HepG2 (cell line): Measurements from ENCODE around the gene THRA. TPM values are rescaled to one million over a fixed set of nuclear protein-coding genes. Genes with fewer than 3 reads are reported as not detected.

ENCODE experiments used
- EED ChIP-seq: sonication (generic); formaldehyde crosslinking; IDR thresholded peaks from 2 replicates; pipeline ENCODE4 v1.5.0; 2020; ENCODE audit warnings: mild to moderate bottlenecking, missing genetic modification reagents
- GATAD1 ChIP-seq: IDR thresholded peaks from 2 replicates; pipeline ENCODE4 v1.6.1; 2016; ENCODE audit warnings: missing genetic modification reagents, missing compliant biosample characterization
- HOXA9 ChIP-seq: sonication (generic); formaldehyde crosslinking; IDR thresholded peaks from 2 replicates; pipeline ENCODE4 v1.8.1; 2022; ENCODE audit warnings: missing genetic modification reagents, mild to moderate bottlenecking, moderate library complexity, borderline replicate concordance
- MBNL3 ChIP-seq: fragments of 250-450 bp; sonication (Bioruptor Pico); conservative IDR thresholded peaks from 2 replicates; pipeline ENCODE4 v1.8.0; 2022; ENCODE audit warnings: mild to moderate bottlenecking, inconsistent platforms
- RBM39 ChIP-seq: fragments of 200-400 bp; formaldehyde crosslinking; IDR thresholded peaks from one replicate; pipeline ENCODE4 v1.6.1; 2018; ENCODE audit warnings: antibody characterized with exemption, mild to moderate bottlenecking, low read depth, low read length; ENCODE audit not compliant: poor library complexity, severe bottlenecking
- SALL1 ChIP-seq: sonication (generic); formaldehyde crosslinking; IDR thresholded peaks from 2 replicates; pipeline ENCODE4 v1.8.0; 2022; ENCODE audit warnings: mild to moderate bottlenecking, missing genetic modification reagents
- SALL2 ChIP-seq: sonication (generic); formaldehyde crosslinking; IDR thresholded peaks from 2 replicates; pipeline ENCODE4 v1.8.1; 2023; ENCODE audit warnings: mild to moderate bottlenecking, missing genetic modification reagents, inconsistent platforms
- SNRNP70 ChIP-seq: fragments of 200-400 bp; formaldehyde crosslinking; IDR thresholded peaks from 2 replicates; pipeline ENCODE4 v1.6.1; 2017; ENCODE audit warnings: mild to moderate bottlenecking, low read depth, low read length, moderate library complexity
- TAF15 ChIP-seq: fragments of 200-400 bp; formaldehyde crosslinking; IDR thresholded peaks from one replicate; pipeline ENCODE4 v1.6.1; 2018; ENCODE audit warnings: mild to moderate bottlenecking, low read depth, low read length; ENCODE audit not compliant: poor library complexity, severe bottlenecking
- U2AF2 ChIP-seq: fragments of 200-400 bp; formaldehyde crosslinking; IDR thresholded peaks from 2 replicates; pipeline ENCODE4 v1.6.1; 2017; ENCODE audit warnings: low read depth, mild to moderate bottlenecking, low read length
- ZFP62 ChIP-seq: sonication (generic); formaldehyde crosslinking; IDR thresholded peaks from 2 replicates; pipeline ENCODE4 v1.4.0; 2020; ENCODE audit warnings: missing genetic modification reagents
- ZKSCAN5 ChIP-seq: sonication (generic); formaldehyde crosslinking; IDR thresholded peaks from 2 replicates; pipeline ENCODE4 v1.5.1; 2020; ENCODE audit warnings: mild to moderate bottlenecking, missing genetic modification reagents
- ZNF180 ChIP-seq: sonication (generic); formaldehyde crosslinking; IDR thresholded peaks from 2 replicates; pipeline ENCODE4 v1.4.0; 2020; ENCODE audit warnings: low read depth, missing genetic modification reagents, borderline replicate concordance
- ZNF264 ChIP-seq: sonication (generic); formaldehyde crosslinking; IDR thresholded peaks from 2 replicates; pipeline ENCODE4 v1.4.0; 2020; ENCODE audit warnings: missing genetic modification reagents
- ZNF572 ChIP-seq: sonication (generic); formaldehyde crosslinking; IDR thresholded peaks from 2 replicates; pipeline ENCODE4 v1.5.1; 2020; ENCODE audit warnings: mild to moderate bottlenecking, missing genetic modification reagents
- ZNF639 ChIP-seq: conservative IDR thresholded peaks from 2 replicates; pipeline ENCODE4 v1.6.1; 2018; ENCODE audit warnings: missing genetic modification reagents
- ZNF678 ChIP-seq: sonication (generic); formaldehyde crosslinking; IDR thresholded peaks from 2 replicates; pipeline ENCODE4 v1.4.0; 2020; ENCODE audit warnings: mild to moderate bottlenecking, missing genetic modification reagents
- polyA plus RNA-seq, 8 experiments: library from polyadenylated mRNA; depleted of rRNA in 3 of 8; stranded (reverse) in 7 of 8; unstranded in 1 of 8; fragments of >200 nt; fragmentation: Illumina TruSeq in 4 of 8; extraction: Trizol in 4 of 8; gene quantifications; 2 replicates each; pipeline versions ENCODE4 v1.2.1 to v1.2.3, GENCODE V29; 2011 to 2016; ENCODE audit warnings: low read depth in 4 of 8, missing spikeins in 1 of 8, mixed read lengths in 1 of 8; ENCODE audit not compliant: insufficient read depth in 1 of 8
- total RNA-seq, 5 experiments: library from RNA; depleted of rRNA; stranded (reverse); fragments of >200 nt; fragmentation: Illumina TruSeq; extraction: Trizol; gene quantifications; 2 replicates each; pipeline ENCODE4 v1.2.3, GENCODE V29; 2016; ENCODE audit warnings: low read depth in 1 of 5
- TF ChIP-seq, protein P1 (sequence below): sonication (generic); formaldehyde crosslinking; IDR thresholded peaks from 2 replicates; pipeline ENCODE4 v1.4.0; 2020; ENCODE audit warnings: missing genetic modification reagents
- TF ChIP-seq, protein P2 (sequence below): sonication (generic); formaldehyde crosslinking; conservative IDR thresholded peaks from 2 replicates; pipeline ENCODE4 v1.8.1; 2023; ENCODE audit warnings: missing genetic modification reagents
- TF ChIP-seq, protein P3 (sequence below): sonication (generic); formaldehyde crosslinking; IDR thresholded peaks from 2 replicates; pipeline ENCODE4 v1.4.0; 2020; ENCODE audit warnings: missing genetic modification reagents, borderline replicate concordance

Gene THRA
- total and polyA plus RNA-seq, 2 of the 13 experiments (the other 11 are each of a cell fraction or from before 2014, with no cell fraction given): 8.0 to 9.9 TPM

DNA sequence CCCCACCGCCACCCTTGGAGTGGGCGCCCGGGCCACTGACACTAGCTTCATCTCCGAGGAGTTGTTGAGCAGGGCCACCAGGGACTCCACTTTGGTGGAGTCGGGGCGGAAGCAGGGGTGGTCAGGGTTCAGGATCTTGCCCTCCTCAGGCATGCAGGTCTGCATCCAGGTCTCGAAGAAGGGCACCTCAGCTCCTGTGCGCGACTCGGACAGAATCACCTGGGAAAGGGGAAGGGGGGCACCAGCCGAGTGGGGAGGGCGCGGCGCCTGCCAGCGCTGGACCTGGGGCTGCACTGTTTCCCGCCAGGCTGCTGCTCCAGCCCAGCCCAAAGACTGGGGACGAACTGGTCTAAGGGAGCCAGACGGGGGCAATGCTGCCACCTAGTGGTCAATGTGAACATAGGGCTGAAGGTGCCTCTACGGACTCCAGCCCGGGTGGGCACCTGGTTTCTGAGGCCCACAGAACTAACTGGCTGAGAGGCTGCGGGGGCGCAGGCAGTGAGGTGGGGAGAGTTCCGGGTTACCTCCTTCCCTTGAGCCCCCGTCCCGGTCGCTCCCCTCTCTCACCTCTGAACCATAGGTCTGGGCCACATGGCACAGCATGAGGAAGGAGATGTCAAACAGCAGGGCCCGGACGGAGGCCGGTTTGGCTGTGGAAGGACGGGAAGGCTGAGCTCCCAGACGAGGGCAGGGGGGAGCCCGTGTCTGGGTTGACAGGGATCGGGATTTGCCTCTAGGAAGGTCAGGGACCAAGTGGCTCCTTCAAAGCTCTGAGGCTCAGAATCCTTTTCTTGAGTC is 35.8 kb upstream of the THRA start (continued):
- TF ChIP-seq RBM39 (no peak), ZNF639 (CRISPR knock-in tag) (no peak), ZNF264 (CRISPR knock-in tag) (no peak), ZNF180 (CRISPR knock-in tag) (no peak), ZNF572 (CRISPR knock-in tag) (peak; percentile 12; the same call in 1 of the 2 replicates), TAF15 (no peak), GATAD1 (CRISPR knock-in tag) (no peak), SALL2 (no peak), U2AF2 (no peak), HOXA9 (CRISPR knock-in tag) (no peak), ZFP62 (CRISPR knock-in tag) (no peak), ZNF678 (CRISPR knock-in tag) (no peak), MBNL3 (CRISPR knock-in tag) (no peak), SNRNP70 (no peak), EED (no peak), ZKSCAN5 (no peak), SALL1 (CRISPR knock-in tag) (peak; percentile 67)
- TF ChIP-seq, protein P1, sequence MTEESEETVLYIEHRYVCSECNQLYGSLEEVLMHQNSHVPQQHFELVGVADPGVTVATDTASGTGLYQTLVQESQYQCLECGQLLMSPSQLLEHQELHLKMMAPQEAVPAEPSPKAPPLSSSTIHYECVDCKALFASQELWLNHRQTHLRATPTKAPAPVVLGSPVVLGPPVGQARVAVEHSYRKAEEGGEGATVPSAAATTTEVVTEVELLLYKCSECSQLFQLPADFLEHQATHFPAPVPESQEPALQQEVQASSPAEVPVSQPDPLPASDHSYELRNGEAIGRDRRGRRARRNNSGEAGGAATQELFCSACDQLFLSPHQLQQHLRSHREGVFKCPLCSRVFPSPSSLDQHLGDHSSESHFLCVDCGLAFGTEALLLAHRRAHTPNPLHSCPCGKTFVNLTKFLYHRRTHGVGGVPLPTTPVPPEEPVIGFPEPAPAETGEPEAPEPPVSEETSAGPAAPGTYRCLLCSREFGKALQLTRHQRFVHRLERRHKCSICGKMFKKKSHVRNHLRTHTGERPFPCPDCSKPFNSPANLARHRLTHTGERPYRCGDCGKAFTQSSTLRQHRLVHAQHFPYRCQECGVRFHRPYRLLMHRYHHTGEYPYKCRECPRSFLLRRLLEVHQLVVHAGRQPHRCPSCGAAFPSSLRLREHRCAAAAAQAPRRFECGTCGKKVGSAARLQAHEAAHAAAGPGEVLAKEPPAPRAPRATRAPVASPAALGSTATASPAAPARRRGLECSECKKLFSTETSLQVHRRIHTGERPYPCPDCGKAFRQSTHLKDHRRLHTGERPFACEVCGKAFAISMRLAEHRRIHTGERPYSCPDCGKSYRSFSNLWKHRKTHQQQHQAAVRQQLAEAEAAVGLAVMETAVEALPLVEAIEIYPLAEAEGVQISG (CRISPR knock-in tag): no peak
- TF ChIP-seq, protein P2, sequence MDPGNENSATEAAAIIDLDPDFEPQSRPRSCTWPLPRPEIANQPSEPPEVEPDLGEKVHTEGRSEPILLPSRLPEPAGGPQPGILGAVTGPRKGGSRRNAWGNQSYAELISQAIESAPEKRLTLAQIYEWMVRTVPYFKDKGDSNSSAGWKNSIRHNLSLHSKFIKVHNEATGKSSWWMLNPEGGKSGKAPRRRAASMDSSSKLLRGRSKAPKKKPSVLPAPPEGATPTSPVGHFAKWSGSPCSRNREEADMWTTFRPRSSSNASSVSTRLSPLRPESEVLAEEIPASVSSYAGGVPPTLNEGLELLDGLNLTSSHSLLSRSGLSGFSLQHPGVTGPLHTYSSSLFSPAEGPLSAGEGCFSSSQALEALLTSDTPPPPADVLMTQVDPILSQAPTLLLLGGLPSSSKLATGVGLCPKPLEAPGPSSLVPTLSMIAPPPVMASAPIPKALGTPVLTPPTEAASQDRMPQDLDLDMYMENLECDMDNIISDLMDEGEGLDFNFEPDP (CRISPR knock-in tag): no peak
- TF ChIP-seq, protein P3, sequence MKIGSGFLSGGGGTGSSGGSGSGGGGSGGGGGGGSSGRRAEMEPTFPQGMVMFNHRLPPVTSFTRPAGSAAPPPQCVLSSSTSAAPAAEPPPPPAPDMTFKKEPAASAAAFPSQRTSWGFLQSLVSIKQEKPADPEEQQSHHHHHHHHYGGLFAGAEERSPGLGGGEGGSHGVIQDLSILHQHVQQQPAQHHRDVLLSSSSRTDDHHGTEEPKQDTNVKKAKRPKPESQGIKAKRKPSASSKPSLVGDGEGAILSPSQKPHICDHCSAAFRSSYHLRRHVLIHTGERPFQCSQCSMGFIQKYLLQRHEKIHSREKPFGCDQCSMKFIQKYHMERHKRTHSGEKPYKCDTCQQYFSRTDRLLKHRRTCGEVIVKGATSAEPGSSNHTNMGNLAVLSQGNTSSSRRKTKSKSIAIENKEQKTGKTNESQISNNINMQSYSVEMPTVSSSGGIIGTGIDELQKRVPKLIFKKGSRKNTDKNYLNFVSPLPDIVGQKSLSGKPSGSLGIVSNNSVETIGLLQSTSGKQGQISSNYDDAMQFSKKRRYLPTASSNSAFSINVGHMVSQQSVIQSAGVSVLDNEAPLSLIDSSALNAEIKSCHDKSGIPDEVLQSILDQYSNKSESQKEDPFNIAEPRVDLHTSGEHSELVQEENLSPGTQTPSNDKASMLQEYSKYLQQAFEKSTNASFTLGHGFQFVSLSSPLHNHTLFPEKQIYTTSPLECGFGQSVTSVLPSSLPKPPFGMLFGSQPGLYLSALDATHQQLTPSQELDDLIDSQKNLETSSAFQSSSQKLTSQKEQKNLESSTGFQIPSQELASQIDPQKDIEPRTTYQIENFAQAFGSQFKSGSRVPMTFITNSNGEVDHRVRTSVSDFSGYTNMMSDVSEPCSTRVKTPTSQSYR (CRISPR knock-in tag): no peak
